ENCODE results near the gene PRDM15. TPM values are rescaled to one million over a fixed set of nuclear protein-coding genes. Genes with fewer than 3 reads are reported as not detected.
"Not testable (repeated sequence)": the region's sequence is repeated elsewhere in the genome, so short reads cannot be mapped to it uniquely, and the experiment has no call there.

PRDM15 gene
- total and polyA plus RNA-seq, 3 experiments from 2014 or later: 2.2 to 13.1 (median 12.0) TPM

- H3K9me3 ChIP-seq (ENCODE audit: low read length); H3K36me3 Mint-ChIP-seq; H3K27ac Mint-ChIP-seq; CTCF ChIA-PET; H3K27ac ChIP-seq (ENCODE audit: low read depth, low read length); H3K4me3 Mint-ChIP-seq; DNase-seq; H3K36me3 ChIP-seq (ENCODE audit: insufficient read depth, low read length); H3K9me3 Mint-ChIP-seq; H3K4me1 ChIP-seq (ENCODE audit: insufficient read depth, low read length); POLR2A ChIA-PET; H3K4me1 Mint-ChIP-seq; H3K4me3 ChIP-seq (ENCODE audit: low read length): not testable (repeated sequence)
- peaks cover 13% of the 10 kb centered on the region for H3K27me3 ChIP-seq (ENCODE audit: insufficient read depth, low read length, poor library complexity, severe bottlenecking)
- peaks cover 37 to 63% of the 10 kb centered on the region in 2 donors for H3K27me3 Mint-ChIP-seq
Observed at GRCh38 chr21:41785262-41785661, 93.9 kb downstream of the PRDM15 start.

GRCh38 chr21:41784456-41785102, 94.6 kb downstream of the PRDM15 start:
- Histone ChIP-seq H3K27me3 (ENCODE audit: insufficient read depth, low read length, poor library complexity, severe bottlenecking) (peaks cover 16% of the 10 kb centered on the region), H3K9me3 (ENCODE audit: low read length) (no peaks in the 10 kb centered on the region), H3K36me3 (ENCODE audit: insufficient read depth, low read length) (no peaks in the 10 kb centered on the region), H3K27ac (ENCODE audit: low read depth, low read length) (no peak overlapping the region), H3K4me1 (ENCODE audit: insufficient read depth, low read length) (no peaks in the 10 kb centered on the region), H3K4me3 (ENCODE audit: low read length) (no peak overlapping the region)
- CTCF ChIA-PET: interaction anchor here (1.2 kb wide), 1 partner anchor 32 kb away, joined by 3 read pairs; no protein-coding TSS in a partner anchor
- Mint-ChIP-seq H3K27me3 (peaks cover 39 to 63% of the 10 kb centered on the region in 2 donors), H3K36me3 (peaks cover 0 to 1% (median 0%) of the 10 kb centered on the region in 3 donors), H3K4me1 (peaks cover 4 to 9% (median 6%) of the 10 kb centered on the region in 3 donors), H3K4me3 (no peak overlapping the region), H3K9me3 (no peaks in the 10 kb centered on the region), H3K27ac (peak overlapping the region in 1 of 8 donors; percentile 24)
- POLR2A ChIA-PET: no interaction called here
- DNase-seq: no peak

- ChIA-PET CTCF (interaction anchor here (1.2 kb wide), 1 partner anchor 33 kb away, joined by 3 read pairs; no protein-coding TSS in a partner anchor), POLR2A (no interaction called here)
- Mint-ChIP-seq H3K9me3 (no peaks in the 10 kb centered on the region), H3K27ac (peak overlapping the region in 1 of 8 donors; percentile 50), H3K36me3 (peaks cover 0 to 1% (median 0%) of the 10 kb centered on the region in 3 donors), H3K27me3 (peaks cover 46 to 66% of the 10 kb centered on the region in 2 donors), H3K4me1 (peaks cover 8 to 19% (median 14%) of the 10 kb centered on the region in 3 donors), H3K4me3 (no peak overlapping the region)
- Histone ChIP-seq H3K9me3 (ENCODE audit: low read length) (no peaks in the 10 kb centered on the region), H3K4me3 (ENCODE audit: low read length) (no peak overlapping the region), H3K27ac (ENCODE audit: low read depth, low read length) (no peak overlapping the region), H3K27me3 (ENCODE audit: insufficient read depth, low read length, poor library complexity, severe bottlenecking) (peaks cover 24% of the 10 kb centered on the region), H3K36me3 (ENCODE audit: insufficient read depth, low read length) (no peaks in the 10 kb centered on the region), H3K4me1 (ENCODE audit: insufficient read depth, low read length) (no peaks in the 10 kb centered on the region)
- DNase-seq: no peak
Observed at GRCh38 chr21:41783476-41784180, 95.5 kb downstream of the PRDM15 start.

- no peak overlapping the region for H3K27ac ChIP-seq (ENCODE audit: low read depth, low read length)
- Mint-ChIP-seq H3K27me3 (peaks cover 44 to 70% of the 10 kb centered on the region in 2 donors), H3K36me3 (no peaks in the 10 kb centered on the region), H3K4me1 (peaks cover 8 to 19% (median 15%) of the 10 kb centered on the region in 3 donors), H3K4me3 (no peak overlapping the region), H3K27ac (no peak overlapping the region), H3K9me3 (no peaks in the 10 kb centered on the region)
- ChIA-PET POLR2A (no interaction called here), CTCF (no interaction called here)
- H3K9me3 ChIP-seq (ENCODE audit: low read length): no peaks in the 10 kb centered on the region
- H3K4me3 ChIP-seq (ENCODE audit: low read length): no peak overlapping the region
- DNase-seq: no peak
- H3K36me3 ChIP-seq (ENCODE audit: insufficient read depth, low read length): no peaks in the 10 kb centered on the region
- peaks cover 24% of the 10 kb centered on the region for H3K27me3 ChIP-seq (ENCODE audit: insufficient read depth, low read length, poor library complexity, severe bottlenecking)
- H3K4me1 ChIP-seq (ENCODE audit: insufficient read depth, low read length): no peaks in the 10 kb centered on the region
Observed at GRCh38 chr21:41781050-41781410, 98.1 kb downstream of the PRDM15 start.

- H3K4me1 Mint-ChIP-seq: peaks cover 8 to 19% (median 15%) of the 10 kb centered on the region in 3 donors
- no peaks in the 10 kb centered on the region for H3K36me3 Mint-ChIP-seq
- H3K4me3 Mint-ChIP-seq: no peak overlapping the region
- H3K9me3 ChIP-seq (ENCODE audit: low read length): no peaks in the 10 kb centered on the region
- H3K4me1 ChIP-seq (ENCODE audit: insufficient read depth, low read length): no peaks in the 10 kb centered on the region
- no peaks in the 10 kb centered on the region for H3K9me3 Mint-ChIP-seq
- DNase-seq: no peak
- H3K27me3 ChIP-seq (ENCODE audit: insufficient read depth, low read length, poor library complexity, severe bottlenecking): peaks cover 28% of the 10 kb centered on the region
- H3K27ac ChIP-seq (ENCODE audit: low read depth, low read length): no peak overlapping the region
- no peak overlapping the region for H3K27ac Mint-ChIP-seq
- H3K36me3 ChIP-seq (ENCODE audit: insufficient read depth, low read length): no peaks in the 10 kb centered on the region
- no peak overlapping the region for H3K4me3 ChIP-seq (ENCODE audit: low read length)
- CTCF ChIA-PET: no interaction called here
- peaks cover 49 to 74% of the 10 kb centered on the region in 2 donors for H3K27me3 Mint-ChIP-seq
- POLR2A ChIA-PET: no interaction called here
Observed at GRCh38 chr21:41780337-41781049, 98.7 kb downstream of the PRDM15 start.

- Mint-ChIP-seq H3K4me3 (peak overlapping the region in 2 of 7 donors; percentile 24 to 42), H3K27ac (no peak overlapping the region), H3K9me3 (no peaks in the 10 kb centered on the region), H3K36me3 (no peaks in the 10 kb centered on the region), H3K4me1 (peaks cover 8 to 19% (median 15%) of the 10 kb centered on the region in 3 donors), H3K27me3 (peaks cover 46 to 78% of the 10 kb centered on the region in 2 donors)
- no peak for DNase-seq
- ChIA-PET CTCF (no interaction called here), POLR2A (no interaction called here)
- Histone ChIP-seq H3K4me3 (ENCODE audit: low read length) (no peak overlapping the region), H3K36me3 (ENCODE audit: insufficient read depth, low read length) (no peaks in the 10 kb centered on the region), H3K9me3 (ENCODE audit: low read length) (no peaks in the 10 kb centered on the region), H3K27me3 (ENCODE audit: insufficient read depth, low read length, poor library complexity, severe bottlenecking) (peaks cover 29% of the 10 kb centered on the region), H3K27ac (ENCODE audit: low read depth, low read length) (no peak overlapping the region), H3K4me1 (ENCODE audit: insufficient read depth, low read length) (no peaks in the 10 kb centered on the region)
Observed at GRCh38 chr21:41779659-41780058, 99.5 kb downstream of the PRDM15 start.

GRCh38 chr21:41778930-41779600, 100.1 kb downstream of the PRDM15 start:
- ChIA-PET CTCF (no interaction called here), POLR2A (no interaction called here)
- Histone ChIP-seq H3K27me3 (ENCODE audit: insufficient read depth, low read length, poor library complexity, severe bottlenecking) (peaks cover 26% of the 10 kb centered on the region), H3K4me1 (ENCODE audit: insufficient read depth, low read length) (no peaks in the 10 kb centered on the region), H3K36me3 (ENCODE audit: insufficient read depth, low read length) (no peaks in the 10 kb centered on the region), H3K9me3 (ENCODE audit: low read length) (no peaks in the 10 kb centered on the region), H3K4me3 (ENCODE audit: low read length) (no peak overlapping the region), H3K27ac (ENCODE audit: low read depth, low read length) (no peak overlapping the region)
- Mint-ChIP-seq H3K4me3 (peak overlapping the region in 1 of 7 donors; percentile 24), H3K27ac (no peak overlapping the region), H3K4me1 (peaks cover 8 to 19% (median 14%) of the 10 kb centered on the region in 3 donors), H3K9me3 (no peaks in the 10 kb centered on the region), H3K36me3 (no peaks in the 10 kb centered on the region), H3K27me3 (peaks cover 43 to 80% of the 10 kb centered on the region in 2 donors)
- no peak for DNase-seq
